Heart right ventricle (tissue), 16 donors: ENCODE measurements around the gene SIGLEC9. TPM values are rescaled to one million over a fixed set of nuclear protein-coding genes. Genes with fewer than 3 reads are reported as not detected.
A peak's percentile ranks its signal among the peaks of the same experiment; 100 is the strongest.

Source experiments
- ATAC-seq, 8 donors: fragments of 200-7000 bp; cut with Tn5 transposase; one replicate each; pipeline ENCODE4 v1.9.1; 2020; ENCODE audit warnings: mild to moderate bottlenecking in 8 of 8, moderate library complexity in 8 of 8, moderate number of reproducible peaks in 1 of 8
- DNase-seq, 2 donors: peaks; one replicate each; pipeline ENCODE4 v3.0.0-alpha.2; 2020
- H3K27ac ChIP-seq, 10 donors: fragments of 200-600 bp; sonication (generic) in 2 of 10; one replicate each; pipeline versions ENCODE4 v1.5.0 to v1.8.0; 2020 to 2022; ENCODE audit warnings: mild to moderate bottlenecking in 3 of 10
- H3K27me3 ChIP-seq, 7 donors: fragments of 200-600 bp; one replicate each; pipeline ENCODE4 v1.8.0; 2021 to 2022; ENCODE audit warnings: mild to moderate bottlenecking in 2 of 7
- H3K36me3 ChIP-seq, 9 donors: fragments of 200-600 bp; sonication (generic) in 1 of 9; one replicate each; pipeline versions ENCODE4 v1.5.0 to v1.8.0; 2020 to 2022; ENCODE audit warnings: mild to moderate bottlenecking in 2 of 9
- H3K4me1 ChIP-seq, 9 donors: fragments of 200-600 bp; sonication (generic) in 1 of 9; one replicate each; pipeline versions ENCODE4 v1.5.0 to v1.8.0; 2020 to 2022; ENCODE audit warnings: mild to moderate bottlenecking in 4 of 9
- H3K4me3 ChIP-seq, 10 donors: fragments of 200-600 bp; sonication (generic) in 2 of 10; one replicate each; pipeline versions ENCODE4 v1.5.0 to v1.8.0; 2020 to 2022; ENCODE audit warnings: mild to moderate bottlenecking in 7 of 10, moderate library complexity in 2 of 10
- H3K9me3 ChIP-seq, 11 donors: fragments of 200-600 bp in 10 of 11; sonication (generic) in 2 of 11; one replicate each; pipeline versions ENCODE4 v1.5.0 to v1.8.0; 2013 to 2022; ENCODE audit warnings: mild to moderate bottlenecking in 2 of 11, control low read depth in 1 of 11, moderate library complexity in 1 of 11
- CTCF ChIP-seq, 9 donors: fragments of 200-600 bp; sonication (generic) in 2 of 9; IDR thresholded peaks; one replicate each; pipeline versions ENCODE4 v1.5.0 to v1.8.0; 2021 to 2022; ENCODE audit warnings: antibody characterized with exemption in 9 of 9, mild to moderate bottlenecking in 5 of 9, moderate library complexity in 1 of 9
- WGBS, 2 donors: extraction: QIAGEN DNeasy Blood & Tissue Kit; methylation state at CpG; one replicate each; pipeline ENCODE4 v1.1.7; 2013; ENCODE audit warnings: inconsistent platforms in 1 of 2; 5-methylcytosine and 5-hydroxymethylcytosine counted together
- intact Hi-C, 10 donors: fragments of 100-400 bp; cut with DNase I; formaldehyde crosslinking; loops; one replicate each; pipeline versions ENCODE4 v1.11.1 to v1.14.2; 2022
- polyA plus RNA-seq, 2 donors: library from polyadenylated mRNA; stranded (reverse); fragments of 200-250 nt; gene quantifications; one replicate each; pipeline ENCODE4 v1.2.3, GENCODE V29; 2013
- total RNA-seq, 10 donors: library from RNA; stranded (reverse); fragmentation: NEBNext Ultra II Directional in 3 of 10; extraction: Animal tissue kit (Norgen Biotek cat#: 25700) in 3 of 10; gene quantifications; one replicate each; pipeline versions ENCODE4 v1.2.1 to v1.2.4, GENCODE V29; 2021 to 2023
- donor health status: Arrhythmogenic right ventricular cardiomyopathy.
- donor health status: ischemic (EF 13 %, LVEDD 7.1; RV severe dilation, severe dysfunction).
- donor health status: healthy with polysubstance abuse.
- donor health status: DM: no; HTN: yes; CAD: no.
- donor health status: DM: no; HTN: no; CAD: no.
- donor health status: ischemic (EF 25% LVEDD 6.9; RV normal size, moderate dysfunction).
- donor health status: ischemic (EF 25% LVEDD 5.7; RV mildly dilated, moderate dysfunction).
- donor health status: healthy.
- donor health status: DM: yes; HTN: yes; CAD: no.
- donor health status: Ischemic cardiomyopathy.
- donor health status: ischemic (EF 35%, LVEDD 5.7; RV mildly dilated, moderate dysfunction).
- donor health status: nonischemic (EF 11% LVEDD 7.7; RV severe dilation, severe dysfunction).
- donor health status: DM: yes; HTN: yes; CAD: no.
- donor health status: PGD.
- donor health status: ischemic (EF 29% LVEDD 5.4; RV normal size, mild dysfunction).
- donor health status: nonischemic (EF 23%, LVEDD 6.1; RV moderate dilation, normal function).

The SIGLEC9 gene
- total and polyA plus RNA-seq, 12 donors: 0.41 to 7.0 (median 1.1) TPM; not detected in 1

- peak overlapping the region in 1 of 10 donors; percentile 94 for H3K27ac ChIP-seq
- H3K4me3 ChIP-seq: no peak overlapping the region
- H3K27me3 ChIP-seq: peaks cover 0 to 32% (median 12%) of the 10 kb centered on the region in 7 donors
- peaks cover 0 to 68% (median 0%) of the 10 kb centered on the region in 9 donors for H3K4me1 ChIP-seq
- ATAC-seq (no peak), DNase-seq (no peak)
- H3K9me3 ChIP-seq: no peaks in the 10 kb centered on the region
- no peak for TF ChIP-seq CTCF (IDR thresholded peaks at IDR 0.05)
- no peaks in the 10 kb centered on the region for H3K36me3 ChIP-seq
- 78 to 80% methylated on average over 6 of the region's 6 CpGs for whole genome bisulfite sequencing, 2 donors
- intact Hi-C loops: no loop called here
These were observed 5.1 kb upstream of the SIGLEC9 start for GRCh38 chr19:51119611-51120010.

GRCh38 chr19:51120160-51120559 lies 4.5 kb upstream of the SIGLEC9 start:
- Histone ChIP-seq H3K27ac (peak overlapping the region in 1 of 10 donors; percentile 94), H3K4me3 (no peak overlapping the region), H3K27me3 (peaks cover 0 to 30% (median 14%) of the 10 kb centered on the region in 7 donors), H3K4me1 (peaks cover 0 to 68% (median 0%) of the 10 kb centered on the region in 9 donors), H3K9me3 (no peaks in the 10 kb centered on the region), H3K36me3 (no peaks in the 10 kb centered on the region)
- WGBS, 2 donors: 91 to 92% methylated on average over 6 of the region's 6 CpGs
- intact Hi-C loops: no loop called here
- ATAC-seq (no peak), DNase-seq (no peak)
- TF ChIP-seq CTCF (IDR thresholded peaks at IDR 0.05): no peak

- ATAC-seq: peak in 2 of 8 donors; percentile 18 to 22
- H3K4me1 ChIP-seq: peaks cover 0 to 67% (median 0%) of the 10 kb centered on the region in 9 donors
- no peaks in the 10 kb centered on the region for H3K36me3 ChIP-seq
- H3K4me3 ChIP-seq: no peak overlapping the region
- no peak for DNase-seq
- H3K9me3 ChIP-seq: no peaks in the 10 kb centered on the region
- TF ChIP-seq CTCF (IDR thresholded peaks at IDR 0.05): no peak
- intact Hi-C loops: no loop called here
- H3K27me3 ChIP-seq: peaks cover 0 to 30% (median 13%) of the 10 kb centered on the region in 7 donors
- peak overlapping the region in 1 of 10 donors; percentile 94 for H3K27ac ChIP-seq
- WGBS, 2 donors: 89 to 95% methylated on average over 8 of the region's 8 CpGs
These were observed 3.4 kb upstream of the SIGLEC9 start for GRCh38 chr19:51121257-51121656.

GRCh38 chr19:51122112-51122981 lies 2.4 kb upstream of the SIGLEC9 start:
- Histone ChIP-seq H3K9me3 (no peaks in the 10 kb centered on the region), H3K4me1 (peaks cover 0 to 73% (median 0%) of the 10 kb centered on the region in 9 donors), H3K36me3 (no peaks in the 10 kb centered on the region), H3K4me3 (peak overlapping the region in 1 of 10 donors; percentile 36), H3K27ac (peak overlapping the region in 4 of 10 donors; percentile 27 to 94 (median 50)), H3K27me3 (peaks cover 0 to 30% (median 6%) of the 10 kb centered on the region in 7 donors)
- DNase-seq (no peak), ATAC-seq (peak in 1 of 8 donors; percentile 25)
- WGBS, 2 donors: 72% methylated on average over 22 of the region's 22 CpGs
- no peak for TF ChIP-seq CTCF (IDR thresholded peaks at IDR 0.05)
- intact Hi-C loops: no loop called here
